H7 (cell line): ENCODE data around the gene FAM3A. TPM values are rescaled to one million over a fixed set of nuclear protein-coding genes. Genes with fewer than 3 reads are reported as not detected.

Experiments
- DNase-seq: peaks from one replicate; pipeline ENCODE4 v3.0.0; 2012
- H3K27me3 ChIP-seq: 2 replicates; pipeline ENCODE4 v1.6.0; 2011; ENCODE audit warnings: mild to moderate bottlenecking, low read length; ENCODE audit not compliant: control insufficient read depth, insufficient read depth
- H3K36me3 ChIP-seq: replicated peaks from 2 replicates; pipeline ENCODE4 v1.5.1; 2011; ENCODE audit warnings: low read length; ENCODE audit not compliant: control insufficient read depth, insufficient read depth
- H3K4me3 ChIP-seq: 2 replicates; pipeline ENCODE4 v1.5.1; 2011; ENCODE audit warnings: low read depth, mild to moderate bottlenecking, control low read depth, low read length, moderate library complexity; ENCODE audit not compliant: insufficient read depth
- total RNA-seq: library from RNA; depleted of rRNA; stranded (reverse); fragments of >200 nt; shearing (Covaris generic); gene quantifications from 2 replicates; pipeline ENCODE4 v1.2.3, GENCODE V29; 2014

FAM3A gene
- total RNA-seq, 1 experiment from 2014 or later: 42.5 TPM

GRCh38 chrX:154470434-154470833 lies 45.6 kb downstream of the FAM3A start:
- H3K27me3 ChIP-seq: no peaks in the 10 kb centered on the region
- DNase-seq: no peak
- H3K4me3 ChIP-seq: no peak overlapping the region
- H3K36me3 ChIP-seq: no peaks in the 10 kb centered on the region; the same call in 1 of the 2 replicates

- Histone ChIP-seq H3K27me3 (no peaks in the 10 kb centered on the region), H3K36me3 (no peaks in the 10 kb centered on the region; the same call in 1 of the 2 replicates), H3K4me3 (no peak overlapping the region)
- DNase-seq: no peak
Observed at GRCh38 chrX:154469880-154470279, 46.2 kb downstream of the FAM3A start.

- Histone ChIP-seq H3K27me3 (no peaks in the 10 kb centered on the region), H3K4me3 (no peak overlapping the region), H3K36me3 (no peaks in the 10 kb centered on the region; the same call in 1 of the 2 replicates)
- no peak for DNase-seq
Observed at GRCh38 chrX:154469114-154469513, 46.9 kb downstream of the FAM3A start.

GRCh38 chrX:154468217-154468616 lies 47.8 kb downstream of the FAM3A start:
- H3K36me3 ChIP-seq: no peaks in the 10 kb centered on the region; the same call in 1 of the 2 replicates
- no peaks in the 10 kb centered on the region for H3K27me3 ChIP-seq
- no peak for DNase-seq
- H3K4me3 ChIP-seq: no peak overlapping the region

- Histone ChIP-seq H3K27me3 (no peaks in the 10 kb centered on the region), H3K36me3 (no peaks in the 10 kb centered on the region; the same call in 1 of the 2 replicates), H3K4me3 (no peak overlapping the region)
- DNase-seq: no peak
Observed at GRCh38 chrX:154467556-154467955, 48.5 kb downstream of the FAM3A start.

- no peaks in the 10 kb centered on the region; the same call in 1 of the 2 replicates for H3K36me3 ChIP-seq
- DNase-seq: no peak
- H3K4me3 ChIP-seq: no peak overlapping the region
- H3K27me3 ChIP-seq: no peaks in the 10 kb centered on the region
Observed at GRCh38 chrX:154466907-154467306, 49.1 kb downstream of the FAM3A start.

- no peaks in the 10 kb centered on the region for H3K27me3 ChIP-seq
- no peak overlapping the region for H3K4me3 ChIP-seq
- no peak for DNase-seq
- H3K36me3 ChIP-seq: no peaks in the 10 kb centered on the region; the same call in 1 of the 2 replicates
Observed at GRCh38 chrX:154466036-154466435, 50.0 kb downstream of the FAM3A start.

GRCh38 chrX:154465601-154466000 lies 50.4 kb downstream of the FAM3A start:
- H3K27me3 ChIP-seq: no peaks in the 10 kb centered on the region
- no peak for DNase-seq
- no peak overlapping the region for H3K4me3 ChIP-seq
- no peaks in the 10 kb centered on the region; the same call in 1 of the 2 replicates for H3K36me3 ChIP-seq

- no peaks in the 10 kb centered on the region; the same call in 1 of the 2 replicates for H3K36me3 ChIP-seq
- H3K4me3 ChIP-seq: no peak overlapping the region
- H3K27me3 ChIP-seq: no peaks in the 10 kb centered on the region
- no peak for DNase-seq
Observed at GRCh38 chrX:154464806-154465365, 51.1 kb downstream of the FAM3A start.

GRCh38 chrX:154463611-154464220 lies 52.3 kb downstream of the FAM3A start:
- H3K36me3 ChIP-seq: no peaks in the 10 kb centered on the region; the same call in 1 of the 2 replicates
- no peaks in the 10 kb centered on the region for H3K27me3 ChIP-seq
- no peak for DNase-seq
- H3K4me3 ChIP-seq: no peak overlapping the region

GRCh38 chrX:154462396-154462795 lies 53.6 kb downstream of the FAM3A start:
- H3K27me3 ChIP-seq: no peaks in the 10 kb centered on the region
- no peaks in the 10 kb centered on the region; the same call in 1 of the 2 replicates for H3K36me3 ChIP-seq
- DNase-seq: no peak
- H3K4me3 ChIP-seq: no peak overlapping the region

- no peak overlapping the region for H3K4me3 ChIP-seq
- H3K27me3 ChIP-seq: no peaks in the 10 kb centered on the region
- DNase-seq: no peak
- H3K36me3 ChIP-seq: no peaks in the 10 kb centered on the region; the same call in 1 of the 2 replicates
Observed at GRCh38 chrX:154460326-154460725, 55.7 kb downstream of the FAM3A start.

GRCh38 chrX:154459832-154460231 lies 56.2 kb downstream of the FAM3A start:
- no peak for DNase-seq

GRCh38 chrX:154458954-154459778 lies 56.9 kb downstream of the FAM3A start:
- Histone ChIP-seq H3K27me3 (no peaks in the 10 kb centered on the region), H3K36me3 (no peaks in the 10 kb centered on the region; the same call in 1 of the 2 replicates), H3K4me3 (peak overlapping the region; percentile 61)
- DNase-seq: no peak

More at GRCh38 chrX:154459832-154460231, 56.2 kb downstream of the FAM3A start:
- Histone ChIP-seq H3K4me3 (no peak overlapping the region), H3K36me3 (no peaks in the 10 kb centered on the region; the same call in 1 of the 2 replicates), H3K27me3 (no peaks in the 10 kb centered on the region)
